HG03571 (cell line): Measurements from ENCODE around the gene PARVB.

ENCODE experiments used
- ATAC-seq: cut with Tn5 transposase; IDR thresholded peaks from one replicate; pipeline ENCODE4 v1.9.1; 2021; ENCODE audit not compliant: unreplicated experiment

PARVB gene

DNA sequence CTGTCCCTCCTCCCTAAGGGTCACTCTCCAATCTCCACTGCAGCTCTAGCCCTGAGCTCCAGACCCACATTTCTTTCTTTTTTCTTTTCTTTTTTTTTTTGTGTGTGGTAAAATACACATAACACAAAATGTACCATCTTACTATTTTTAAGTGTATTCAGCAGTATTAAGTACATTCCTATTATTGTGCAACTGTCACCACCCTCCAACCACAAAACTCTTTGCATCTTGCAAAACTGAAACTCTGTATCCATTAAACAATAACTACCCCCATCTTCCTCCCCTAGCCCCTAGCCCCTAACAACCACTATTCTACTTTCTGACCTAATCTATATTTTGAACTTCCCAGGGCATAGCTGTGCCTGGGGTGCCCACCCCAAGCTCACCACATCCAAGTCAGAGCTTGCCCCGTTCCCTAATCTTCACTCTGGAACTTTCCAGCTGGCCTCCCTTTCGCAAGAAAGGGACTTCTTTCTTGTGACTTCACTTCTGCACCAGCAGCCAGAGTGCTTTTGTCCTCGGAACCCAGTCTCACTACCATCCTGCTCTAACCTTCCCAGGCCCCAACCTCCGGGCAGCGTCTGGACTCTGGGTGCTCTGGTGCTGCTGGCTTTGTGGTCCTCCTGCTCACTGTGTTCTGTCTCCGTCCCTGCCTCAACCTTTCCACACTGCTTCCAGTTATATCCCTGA is 187.3 kb downstream of the PARVB start:
- no peak for ATAC-seq

DNA sequence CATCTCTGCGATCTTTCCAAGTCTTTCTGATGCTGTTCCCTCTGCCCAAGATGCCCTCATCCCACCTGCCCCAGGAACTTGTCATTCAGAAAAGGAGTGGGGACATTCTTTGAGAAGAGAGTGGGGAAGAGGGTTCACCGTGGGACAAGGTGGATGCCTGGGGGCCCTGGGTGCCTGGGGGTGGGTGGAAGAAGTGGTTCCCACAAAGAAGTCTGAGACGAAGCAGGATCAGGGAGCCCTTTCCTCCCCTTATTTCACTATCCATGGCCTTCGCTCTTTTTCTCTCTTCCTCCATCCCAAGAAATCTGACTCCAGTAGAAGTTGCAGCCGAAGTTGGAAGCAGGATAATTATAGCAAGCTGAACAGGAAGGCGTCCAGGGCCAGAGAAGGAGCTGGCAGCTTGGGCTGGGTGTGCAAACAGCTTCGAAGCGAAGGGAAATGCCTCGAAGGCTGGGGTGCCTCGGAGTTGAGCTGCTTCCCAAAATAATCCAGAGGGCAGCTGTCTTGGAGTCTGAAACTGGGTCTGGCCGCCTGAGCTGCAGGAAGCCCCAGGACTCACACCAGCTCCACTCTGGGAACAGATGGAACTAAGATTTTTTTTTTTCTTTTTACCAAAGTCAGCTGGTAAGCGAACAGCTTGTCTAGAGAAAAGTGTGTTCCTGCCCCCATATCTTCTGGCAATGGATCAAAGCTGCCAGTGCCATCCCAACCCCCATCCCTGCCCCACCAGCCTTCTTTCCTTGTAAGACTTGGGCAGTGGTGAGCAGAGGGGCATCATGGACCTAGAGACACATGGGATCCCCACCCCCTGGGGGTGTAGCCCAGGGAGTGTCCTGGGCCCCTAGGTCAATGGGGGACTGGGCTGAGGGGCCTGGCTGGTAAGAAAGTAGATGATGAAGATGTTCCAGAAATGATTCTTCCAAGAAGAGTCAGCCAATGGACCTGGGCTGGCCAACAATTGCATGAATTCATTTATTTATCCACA is 188.1 kb downstream of the PARVB start:
- ATAC-seq: no peak

DNA sequence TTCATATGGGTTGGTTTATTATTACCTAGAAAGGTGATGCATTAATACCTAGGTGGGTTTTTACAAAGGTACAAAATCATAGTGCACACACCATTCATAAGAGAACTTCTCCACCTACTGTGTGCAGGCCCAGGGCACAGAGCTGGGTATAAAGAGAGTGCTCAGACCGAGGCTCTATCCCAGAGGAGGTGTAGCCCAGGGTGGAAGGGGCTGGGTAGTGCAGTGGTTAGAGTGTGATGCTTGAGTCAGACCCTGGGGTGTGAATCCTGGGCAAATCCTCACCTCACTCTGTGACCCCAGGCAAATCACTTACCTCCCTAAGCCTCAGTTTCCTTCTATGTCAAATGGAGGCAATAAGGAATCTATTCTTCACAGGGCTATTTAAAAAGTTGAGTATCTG is 188.8 kb downstream of the PARVB start:
- no peak for ATAC-seq

DNA sequence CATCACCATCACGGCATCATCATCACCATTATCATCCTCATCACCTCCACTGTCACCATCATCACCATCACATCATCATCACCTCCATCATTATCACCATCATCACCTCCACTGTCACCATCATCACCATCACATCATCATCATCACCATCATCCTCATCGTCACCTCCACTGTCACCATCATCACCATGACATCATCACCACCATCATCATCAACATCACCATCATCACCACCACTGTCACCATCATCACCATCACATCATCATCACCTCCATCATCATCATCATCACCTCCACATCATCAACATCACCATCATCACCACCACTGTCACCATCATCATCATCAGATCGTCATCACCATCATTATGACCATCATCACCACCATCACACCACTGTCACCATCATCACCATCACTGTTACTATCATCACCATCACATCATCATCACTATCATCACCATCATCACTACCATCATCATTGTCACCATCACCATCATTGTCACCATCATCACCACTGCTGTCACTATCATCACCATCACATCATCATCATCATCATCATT is 189.5 kb downstream of the PARVB start:
- ATAC-seq: no peak

- no peak for ATAC-seq
Measured at GRCh38 chr22:44214187-44214586, 190.1 kb downstream of the PARVB start.

DNA sequence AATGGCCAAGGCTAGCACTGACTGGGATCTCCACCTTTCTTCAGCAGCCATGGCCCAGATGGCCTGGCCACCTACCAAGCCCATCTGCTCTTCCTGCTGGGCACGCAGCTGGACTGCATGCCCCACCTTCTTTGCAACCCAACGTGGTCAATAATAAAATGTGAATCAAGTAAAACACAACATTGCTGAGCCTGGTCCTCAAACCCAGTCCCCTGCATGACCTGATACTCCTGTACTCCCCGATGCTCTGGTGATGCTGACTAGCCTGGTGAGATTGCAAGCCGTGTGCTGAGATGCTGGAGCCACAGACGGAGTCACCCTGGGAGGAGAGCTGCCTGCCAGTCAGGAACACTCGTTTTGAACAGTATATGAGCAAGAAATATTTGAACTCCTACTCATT is 190.7 kb downstream of the PARVB start:
- no peak for ATAC-seq

DNA sequence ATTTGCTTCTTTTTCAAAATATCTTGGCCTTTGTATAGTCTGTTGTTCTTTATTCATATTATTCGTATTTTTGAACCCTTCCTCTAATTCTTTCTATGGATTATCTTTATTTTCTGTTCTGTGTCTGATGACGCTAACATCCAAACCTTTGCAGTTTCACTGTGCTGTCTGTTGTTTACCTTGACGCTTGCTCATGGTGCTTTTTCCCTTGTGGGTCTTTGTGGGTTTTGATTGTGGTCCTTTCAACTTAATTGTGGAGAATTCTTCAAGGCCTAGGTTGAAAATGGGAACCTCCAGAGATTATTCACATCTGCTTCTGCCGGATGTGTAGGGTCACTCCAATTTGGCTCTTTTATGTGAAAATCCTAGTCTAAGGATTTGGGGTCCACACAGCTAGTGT is 191.2 kb downstream of the PARVB start:
- no peak for ATAC-seq

DNA sequence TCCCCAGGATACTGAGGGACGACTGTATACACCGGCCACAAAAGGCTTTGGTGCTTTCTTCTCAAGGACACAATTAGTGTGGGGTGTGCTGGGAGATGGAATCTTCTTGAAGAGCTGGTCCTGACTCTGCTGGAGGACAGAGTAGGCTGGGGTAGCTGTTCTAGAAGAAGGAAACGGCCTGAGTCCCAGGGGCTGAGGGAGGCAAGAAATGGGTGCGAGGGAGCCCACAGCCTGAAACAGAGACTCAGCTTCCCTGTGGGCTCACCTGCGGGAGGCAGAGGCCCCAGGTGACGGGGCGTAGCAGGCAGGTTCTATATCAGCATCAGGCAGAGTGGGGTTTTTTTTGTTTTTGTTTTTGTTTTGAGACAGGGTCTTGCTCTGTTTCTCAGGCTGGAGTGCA is 193.2 kb downstream of the PARVB start:
- no peak for ATAC-seq

DNA sequence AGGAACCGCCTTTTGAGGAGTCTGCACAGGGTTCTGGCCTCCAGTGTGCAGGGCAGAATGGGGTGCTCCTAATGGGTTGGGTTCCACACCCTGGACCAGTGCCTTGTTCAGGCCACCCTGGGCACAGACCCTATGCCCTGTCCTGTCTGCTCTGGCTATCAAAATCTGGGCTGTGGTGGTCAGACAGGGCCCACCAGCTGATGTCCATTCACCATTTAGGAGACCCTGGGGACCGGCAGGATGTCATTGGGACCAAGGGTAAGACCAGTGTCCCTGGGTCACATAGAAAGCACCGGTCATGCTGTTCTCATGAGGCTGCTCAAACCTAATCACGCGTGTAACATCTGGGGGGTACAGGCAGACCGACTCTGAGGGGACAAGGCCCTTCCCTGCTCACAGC is 194.0 kb downstream of the PARVB start:
- ATAC-seq: no peak

GRCh38 chr22:44219101-44219870 is 195.2 kb downstream of the PARVB start:
- ATAC-seq: no peak

- no peak for ATAC-seq
Measured at GRCh38 chr22:44220727-44221680, 196.9 kb downstream of the PARVB start.

GRCh38 chr22:44221710-44222475 is 197.8 kb downstream of the PARVB start:
- ATAC-seq: no peak
